ENCODE data around the gene MCM8. TPM values are rescaled to one million over a fixed set of nuclear protein-coding genes. Genes with fewer than 3 reads are reported as not detected.

Gene MCM8
- total RNA-seq, 1 donor from 2014 or later = 2.5 TPM

GRCh38 chr20:5923493-5923892 is 27.0 kb upstream of the MCM8 start:
- no peak overlapping the region for H3K4me3 ChIP-seq
- H3K27me3 ChIP-seq = no peaks in the 10 kb centered on the region
- no peaks in the 10 kb centered on the region for H3K4me1 ChIP-seq
- intact Hi-C loops (cut with DNase I) = no loop called here
- no peaks in the 10 kb centered on the region for H3K36me3 ChIP-seq
- no peaks in the 10 kb centered on the region for H3K9me3 ChIP-seq
- DNase-seq (ENCODE audit: extremely low spot score in 2 of 2) = no peak
- no peak overlapping the region for H3K27ac ChIP-seq
- TF ChIP-seq CTCF (IDR thresholded peaks at IDR 0.05) = no peak
- no peak for TF ChIP-seq POLR2AphosphoS5 (IDR thresholded peaks at IDR 0.05; ENCODE audit: insufficient read depth in 1 of 2, low read depth in 1 of 2)
- TF ChIP-seq POLR2A (IDR thresholded peaks at IDR 0.05) = no peak

- H3K9me3 ChIP-seq = no peaks in the 10 kb centered on the region
- H3K4me1 ChIP-seq = no peaks in the 10 kb centered on the region
- no peaks in the 10 kb centered on the region for H3K36me3 ChIP-seq
- no peak overlapping the region for H3K27ac ChIP-seq
- TF ChIP-seq POLR2A (IDR thresholded peaks at IDR 0.05) (no peak), CTCF (IDR thresholded peaks at IDR 0.05) (no peak)
- DNase-seq (ENCODE audit: extremely low spot score in 2 of 2) = no peak
- H3K27me3 ChIP-seq = no peaks in the 10 kb centered on the region
- H3K4me3 ChIP-seq = no peak overlapping the region
- intact Hi-C loops (cut with DNase I) = no loop called here
Observed at GRCh38 chr20:5925551-5925950, 24.9 kb upstream of the MCM8 start.

GRCh38 chr20:5927749-5928462 is 22.5 kb upstream of the MCM8 start:
- Histone ChIP-seq H3K4me3 (no peak overlapping the region), H3K27ac (no peak overlapping the region), H3K4me1 (no peaks in the 10 kb centered on the region), H3K27me3 (no peaks in the 10 kb centered on the region), H3K9me3 (no peaks in the 10 kb centered on the region), H3K36me3 (no peaks in the 10 kb centered on the region)
- no peak for DNase-seq (ENCODE audit: extremely low spot score in 2 of 2)
- TF ChIP-seq POLR2A (IDR thresholded peaks at IDR 0.05) (no peak), POLR2AphosphoS5 (IDR thresholded peaks at IDR 0.05; ENCODE audit: insufficient read depth in 1 of 2, low read depth in 1 of 2) (no peak), CTCF (IDR thresholded peaks at IDR 0.05) (no peak)
- intact Hi-C loops (cut with DNase I) = no loop called here

- H3K36me3 ChIP-seq = no peaks in the 10 kb centered on the region
- H3K4me3 ChIP-seq = no peak overlapping the region
- no peaks in the 10 kb centered on the region for H3K4me1 ChIP-seq
- TF ChIP-seq POLR2A (IDR thresholded peaks at IDR 0.05) = no peak
- no peak for TF ChIP-seq CTCF (IDR thresholded peaks at IDR 0.05)
- TF ChIP-seq POLR2AphosphoS5 (IDR thresholded peaks at IDR 0.05; ENCODE audit: insufficient read depth in 1 of 2, low read depth in 1 of 2) = no peak
- intact Hi-C loops (cut with DNase I) = no loop called here
- H3K9me3 ChIP-seq = no peaks in the 10 kb centered on the region
- DNase-seq (ENCODE audit: extremely low spot score in 2 of 2) = no peak
- no peaks in the 10 kb centered on the region for H3K27me3 ChIP-seq
- H3K27ac ChIP-seq = no peak overlapping the region
Observed at GRCh38 chr20:5928836-5929715, 21.4 kb upstream of the MCM8 start.

DNA sequence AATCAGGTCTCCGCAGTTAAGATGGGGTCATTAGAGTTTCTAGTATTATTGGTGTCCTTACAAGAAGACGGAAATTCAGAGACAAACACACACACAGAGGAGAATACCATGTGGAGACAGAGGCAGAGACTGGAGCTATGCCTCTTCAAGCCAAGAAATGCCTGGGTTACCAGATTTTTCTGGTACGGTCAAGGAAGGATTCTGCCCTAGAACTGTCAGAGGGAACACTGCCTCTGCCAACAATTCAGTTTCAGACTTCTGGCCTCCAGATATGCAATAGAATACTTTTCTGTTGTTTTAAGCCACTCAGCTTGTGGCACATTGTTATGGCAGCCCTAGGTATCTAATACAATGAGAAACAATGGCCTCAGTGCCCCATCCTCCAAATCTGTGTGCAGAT is 19.0 kb upstream of the MCM8 start:
- no peaks in the 10 kb centered on the region for H3K9me3 ChIP-seq
- H3K4me1 ChIP-seq = no peaks in the 10 kb centered on the region
- intact Hi-C loops (cut with DNase I) = no loop called here
- H3K27ac ChIP-seq = no peak overlapping the region
- no peaks in the 10 kb centered on the region for H3K36me3 ChIP-seq
- TF ChIP-seq POLR2A (IDR thresholded peaks at IDR 0.05) = no peak
- no peak for TF ChIP-seq CTCF (IDR thresholded peaks at IDR 0.05)
- no peak for TF ChIP-seq POLR2AphosphoS5 (IDR thresholded peaks at IDR 0.05; ENCODE audit: insufficient read depth in 1 of 2, low read depth in 1 of 2)
- no peak overlapping the region for H3K4me3 ChIP-seq
- no peaks in the 10 kb centered on the region for H3K27me3 ChIP-seq
- no peak for DNase-seq (ENCODE audit: extremely low spot score in 2 of 2)

Data from vagina (tissue), 2 donors.